Medulla oblongata (tissue), 1 donor: ENCODE measurements around the gene SFRP5.

Source experiments
- DNase-seq: peaks from one replicate; pipeline ENCODE4 v3.0.0-alpha.2; 2015; ENCODE audit errors: extremely low spot score

Gene SFRP5

GRCh38 chr10:97771913-97772823 lies at the start of gene SFRP5:
TSS of gene SFRP5 (minus strand) at chr10:97771999. CDS start at chr10:97771833, 166 bp downstream.
- DNase-seq, result no peak

GRCh38 chr10:97820096-97820704 lies 48.4 kb upstream of the SFRP5 start:
- DNase-seq, result no peak

- no peak for DNase-seq
Measured at GRCh38 chr10:97818572-97818971, 46.8 kb upstream of the SFRP5 start.

- DNase-seq, result no peak
Measured at GRCh38 chr10:97816609-97817008, 44.8 kb upstream of the SFRP5 start.

GRCh38 chr10:97814996-97815395 lies 43.2 kb upstream of the SFRP5 start:
- no peak for DNase-seq

GRCh38 chr10:97813311-97813710 lies 41.5 kb upstream of the SFRP5 start:
- no peak for DNase-seq

- DNase-seq, result no peak
Measured at GRCh38 chr10:97812696-97813095, 40.9 kb upstream of the SFRP5 start.

- no peak for DNase-seq
Measured at GRCh38 chr10:97811958-97812357, 40.2 kb upstream of the SFRP5 start.

GRCh38 chr10:97810446-97810845 lies 38.6 kb upstream of the SFRP5 start:
- DNase-seq, result no peak

- DNase-seq, result no peak
Measured at GRCh38 chr10:97805949-97806348, 34.1 kb upstream of the SFRP5 start.

GRCh38 chr10:97805096-97805884 lies 33.5 kb upstream of the SFRP5 start:
- DNase-seq, result no peak

GRCh38 chr10:97801422-97801821 lies 29.6 kb upstream of the SFRP5 start:
- DNase-seq, result no peak

- DNase-seq, result no peak
Measured at GRCh38 chr10:97800474-97800873, 28.7 kb upstream of the SFRP5 start.

GRCh38 chr10:97798958-97799610 lies 27.3 kb upstream of the SFRP5 start:
- no peak for DNase-seq

GRCh38 chr10:97796651-97797050 lies 24.9 kb upstream of the SFRP5 start:
- peak; percentile 12 for DNase-seq

GRCh38 chr10:97795886-97796285 lies 24.1 kb upstream of the SFRP5 start:
- DNase-seq, result no peak

GRCh38 chr10:97791824-97792721 lies 20.3 kb upstream of the SFRP5 start:
- peak; percentile 79 for DNase-seq

- no peak for DNase-seq
Measured at GRCh38 chr10:97789770-97790397, 18.1 kb upstream of the SFRP5 start.

- DNase-seq, result no peak
Measured at GRCh38 chr10:97788552-97789442, 17.0 kb upstream of the SFRP5 start.
